Endothelial cell of umbilical vein (primary cell): ENCODE measurements around the gene SIAH1. TPM values are rescaled to one million over a fixed set of nuclear protein-coding genes. Genes with fewer than 3 reads are reported as not detected.

ENCODE experiments used
- BruUV-seq: library from RNA; stranded (reverse); fragments of 400-500 nt; replicated peaks from 2 replicates; lab custom pipeline; 2021; lab: Mats Ljungman, UMichigan
- CTCF ChIA-PET: fragments of 300-600, 350-600 bp; sonication (Branson Sonifier 250); formaldehyde crosslinking; loops from one replicate; lab custom pipeline; 2021; ENCODE audit warnings: antibody characterized with exemption, inconsistent platforms; lab: Charles Lee
- POLR2A ChIA-PET: fragments of 300-600, 350-600 bp; sonication (Branson Sonifier 250); formaldehyde crosslinking; loops from one replicate; lab custom pipeline; 2021; ENCODE audit warnings: antibody characterized with exemption, inconsistent platforms; lab: Charles Lee
- DNase-seq: peaks from one replicate; pipeline ENCODE4 v3.0.0-alpha.2; 2011; ENCODE audit warnings: low read depth, low spot score
- FAIRE-seq: peaks from 2 replicates; lab custom pipeline; 2011; peaks lifted over from hg19 to GRCh38; lab: Jason Lieb, UNC
- H2AFZ ChIP-seq: 2 replicates; pipeline ENCODE4 v1.6.0; 2012; ENCODE audit warnings: low read depth, low read length, control low read depth, inconsistent platforms
- H3K27ac ChIP-seq: 2 replicates; pipeline ENCODE4 v1.5.1; 2011; ENCODE audit warnings: low read depth, mild to moderate bottlenecking, control low read depth, low read length, moderate library complexity; ENCODE audit not compliant: insufficient read depth
- H3K27me3 ChIP-seq, 2 experiments: 2 replicates each; pipeline versions ENCODE4 v1.6.0 to v1.6.1; 2011; ENCODE audit warnings: low read length in 2 of 2, mixed read lengths in 1 of 2; ENCODE audit not compliant: control insufficient read depth in 2 of 2, insufficient read depth in 2 of 2
- H3K36me3 ChIP-seq, 2 experiments: 2 replicates in 1 of 2; 3 replicates in 1 of 2; pipeline ENCODE4 v1.5.1; 2011; ENCODE audit warnings: low read length in 2 of 2, mild to moderate bottlenecking in 1 of 2, moderate library complexity in 1 of 2; ENCODE audit not compliant: control insufficient read depth in 2 of 2, insufficient read depth in 2 of 2; ENCODE audit errors: extremely low read depth in 1 of 2
- H3K4me1 ChIP-seq: 3 replicates; pipeline ENCODE4 v1.5.1; 2011; ENCODE audit warnings: mild to moderate bottlenecking, low read length; ENCODE audit not compliant: control insufficient read depth, insufficient read depth; ENCODE audit errors: extremely low read depth
- H3K4me2 ChIP-seq: 2 replicates; pipeline ENCODE4 v1.6.1; 2011; ENCODE audit warnings: low read length, control low read depth, mixed read lengths; ENCODE audit not compliant: insufficient read depth
- H3K4me3 ChIP-seq, 3 experiments: fragments of 200-600 bp in 1 of 3; sonication (generic), shearing (Covaris generic) in 1 of 3; replicated peaks in 1 of 3; 2 replicates each; pipeline ENCODE4 v1.5.1; 2011 to 2016; ENCODE audit warnings: control low read depth in 3 of 3, low read length in 3 of 3, mild to moderate bottlenecking in 2 of 3, inconsistent platforms in 1 of 3, low read depth in 1 of 3, moderate library complexity in 1 of 3; ENCODE audit not compliant: insufficient read depth in 1 of 3
- H3K79me2 ChIP-seq: 2 replicates; pipeline ENCODE4 v1.6.0; 2012; ENCODE audit warnings: low read length, inconsistent platforms; ENCODE audit not compliant: control insufficient read depth, insufficient read depth
- H3K9ac ChIP-seq: replicated peaks from 2 replicates; pipeline ENCODE3; 2011; ENCODE audit warnings: low read length, control low read depth; ENCODE audit not compliant: insufficient read depth; ENCODE audit errors: extremely low read depth
- H3K9me1 ChIP-seq: replicated peaks from 3 replicates; pipeline ENCODE4 v1.6.0; 2011; ENCODE audit warnings: mild to moderate bottlenecking, low read length; ENCODE audit not compliant: control insufficient read depth, insufficient read depth; ENCODE audit errors: extremely low read depth
- H3K9me3 ChIP-seq: replicated peaks from 2 replicates; pipeline ENCODE4 v1.5.1; 2012; ENCODE audit warnings: low read length, inconsistent platforms; ENCODE audit not compliant: control insufficient read depth, insufficient read depth
- H4K20me1 ChIP-seq: replicated peaks from 2 replicates; pipeline ENCODE3; 2011; ENCODE audit warnings: mild to moderate bottlenecking, low read length; ENCODE audit not compliant: control insufficient read depth, insufficient read depth; ENCODE audit errors: extremely low read depth
- EZH2 ChIP-seq: IDR thresholded peaks from 2 replicates; pipeline ENCODE4 v1.6.1; 2012; ENCODE audit warnings: borderline replicate concordance, low read depth, mild to moderate bottlenecking, moderate library complexity, low read length, inconsistent platforms; ENCODE audit not compliant: severe bottlenecking
- FOS ChIP-seq: IDR thresholded peaks from 2 replicates; pipeline ENCODE4 v1.6.1; 2011; ENCODE audit warnings: mild to moderate bottlenecking, low read length, moderate library complexity, borderline replicate concordance; ENCODE audit not compliant: insufficient read depth
- GATA2 ChIP-seq: IDR thresholded peaks from 2 replicates; pipeline ENCODE4 v1.7.0; 2011; ENCODE audit warnings: low read depth, mild to moderate bottlenecking, moderate library complexity, mixed read lengths, low read length; ENCODE audit not compliant: insufficient read length, insufficient read depth
- JUN ChIP-seq: IDR thresholded peaks from 2 replicates; pipeline ENCODE4 v1.6.1; 2011; ENCODE audit warnings: borderline replicate concordance, low read depth; ENCODE audit not compliant: insufficient read length, insufficient read depth
- MYC ChIP-seq: IDR thresholded peaks from one replicate; pipeline ENCODE4 v1.6.1; 2011; ENCODE audit warnings: mild to moderate bottlenecking, low read depth, low read length
- POLR2A ChIP-seq: IDR thresholded peaks from 2 replicates; pipeline ENCODE4 v1.6.1; 2012; ENCODE audit warnings: low read depth, mild to moderate bottlenecking, control low read depth, low read length
- POLR2AphosphoS5 ChIP-seq: IDR thresholded peaks from 2 replicates; pipeline ENCODE4 v1.6.1; 2012; ENCODE audit warnings: low read depth, mild to moderate bottlenecking, control low read depth, low read length, moderate library complexity; ENCODE audit not compliant: insufficient read depth
- dilution Hi-C: fragments of 300-500 bp; cut with MboI; formaldehyde crosslinking; loops from one replicate; pipeline ENCODE4 v1.15.0; 2019; ENCODE audit warnings: low sequenced_read_pairs; ENCODE audit not compliant: extremely low pct_ligation_motif_present
- intact Hi-C: fragments of 100-400 bp; cut with micrococcal nuclease; formaldehyde crosslinking; loops from one replicate; pipeline ENCODE4 v1.10.0; 2022
- polyA plus RNA-seq, 4 experiments: library from polyadenylated mRNA; depleted of rRNA in 3 of 4; stranded (reverse) in 3 of 4; unstranded in 1 of 4; fragments of >200 nt; gene quantifications; 2 replicates each; pipeline versions ENCODE4 v1.2.1 to v1.2.3, GENCODE V29; 2011 to 2012; ENCODE audit warnings: missing spikeins in 1 of 4
- total RNA-seq: library from RNA; stranded (reverse); gene quantifications from 2 replicates; pipeline ENCODE4 v1.2.3, GENCODE V29; 2021
- TF ChIP-seq, protein P1 (sequence below): IDR thresholded peaks from 2 replicates; pipeline ENCODE4 v1.6.1; 2011; ENCODE audit not compliant: insufficient read depth, insufficient read length
- TF ChIP-seq, protein P2 (sequence below), 2 donors: IDR thresholded peaks; 1 replicate in 1 of 2; 2 replicates in 1 of 2; pipeline ENCODE4 v1.5.1; 2011; ENCODE audit warnings: low read length in 2 of 2, mild to moderate bottlenecking in 2 of 2, moderate library complexity in 2 of 2, control low read depth in 1 of 2, inconsistent platforms in 1 of 2, low read depth in 1 of 2; ENCODE audit not compliant: insufficient read depth in 1 of 2; ENCODE audit errors: extremely low read depth in 1 of 2

The SIAH1 gene
- total and polyA plus RNA-seq, 2 donors (not counting 3 experiments of a cell fraction or from before 2014, with no cell fraction given): 14.4 to 19.9 TPM

DNA sequence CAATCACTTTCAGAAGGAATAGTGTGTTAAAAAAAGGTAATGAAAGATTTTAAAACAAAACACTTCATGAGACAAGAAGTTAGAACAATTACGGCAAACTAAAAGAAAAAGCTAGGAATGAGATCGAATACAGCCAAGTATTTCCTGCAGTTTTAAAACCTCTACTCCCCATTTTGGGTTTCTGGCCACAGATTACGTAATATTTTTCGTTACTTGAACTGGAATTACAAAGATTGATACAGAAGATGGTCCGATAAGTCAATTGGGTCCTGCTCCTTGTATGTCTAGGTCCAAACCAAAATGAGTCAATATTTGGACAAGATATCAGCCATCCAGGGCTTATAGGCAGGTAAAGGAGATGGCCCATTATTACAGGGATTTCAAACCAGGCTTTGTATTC, 52.2 kb downstream of the SIAH1 start:
- Histone ChIP-seq H3K36me3 (peaks cover 0 to 5% of the 10 kb centered on the region in 2 experiments), H3K4me2 (no peak overlapping the region), H3K9me1 (no peaks in the 10 kb centered on the region), H3K9ac (no peak overlapping the region), H3K9me3 (no peaks in the 10 kb centered on the region), H3K79me2 (no peaks in the 10 kb centered on the region), H4K20me1 (no peaks in the 10 kb centered on the region), H3K27ac (no peak overlapping the region), H3K4me1 (peaks cover 2% of the 10 kb centered on the region), H2AFZ (no peak overlapping the region), H3K27me3 (no peaks in the 10 kb centered on the region), H3K4me3 (no peak overlapping the region)
- DNase-seq: no peak
- BruUV-seq: no TSS peak
- dilution Hi-C loops: no loop called here
- intact Hi-C loops: no loop called here
- CTCF ChIA-PET: interaction anchor here (0.6 to 0.8 kb wide), 2 partner anchors 15 to 1424 kb away, joined by 3 to 4 read pairs; no protein-coding TSS in a partner anchor
- POLR2A ChIA-PET: no interaction called here
- TF ChIP-seq POLR2A (no peak), EZH2 (no peak)
- TF ChIP-seq, protein P1, sequence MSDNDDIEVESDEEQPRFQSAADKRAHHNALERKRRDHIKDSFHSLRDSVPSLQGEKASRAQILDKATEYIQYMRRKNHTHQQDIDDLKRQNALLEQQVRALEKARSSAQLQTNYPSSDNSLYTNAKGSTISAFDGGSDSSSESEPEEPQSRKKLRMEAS: no peak
- no peak for FAIRE-seq

DNA sequence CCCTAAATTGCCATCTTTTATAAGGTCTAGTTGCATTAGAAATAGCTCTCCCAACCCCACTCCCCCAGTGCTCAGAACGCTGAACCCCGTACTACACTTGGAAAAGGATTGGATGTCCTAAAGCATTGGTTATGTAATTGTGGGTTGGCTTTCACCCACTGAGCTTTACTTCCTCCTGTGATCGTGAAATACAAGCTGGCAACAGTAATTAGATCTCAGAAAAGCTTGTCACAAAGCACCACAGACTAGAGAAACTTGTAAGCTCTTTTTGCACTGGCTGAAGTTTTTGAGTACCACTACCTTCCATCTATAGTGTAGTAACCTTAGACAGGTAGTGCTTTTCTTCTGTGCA, 54.4 kb downstream of the SIAH1 start:
- dilution Hi-C loops (no loop called here), intact Hi-C loops (no loop called here)
- no TSS peak for BruUV-seq
- no peaks in the 10 kb centered on the region for H3K79me2 ChIP-seq
- peaks cover 2% of the 10 kb centered on the region for H3K4me1 ChIP-seq
- no peak overlapping the region for H3K27ac ChIP-seq
- ChIA-PET POLR2A (interaction anchor here (0.6 kb wide), 1 partner anchor 18 kb away, joined by 8 read pairs; no protein-coding TSS in a partner anchor), CTCF (interaction anchor here (0.8 to 1.5 kb wide), 6 partner anchors 11 to 299 kb away, joined by 3 to 5 read pairs (median 4); no protein-coding TSS in a partner anchor)
- H3K4me3 ChIP-seq: no peak overlapping the region
- TF ChIP-seq JUN (no peak), POLR2AphosphoS5 (no peak), FOS (no peak), POLR2A (no peak), GATA2 (no peak), MYC (no peak), EZH2 (no peak)
- TF ChIP-seq, protein P1: no peak
- TF ChIP-seq, protein P2, sequence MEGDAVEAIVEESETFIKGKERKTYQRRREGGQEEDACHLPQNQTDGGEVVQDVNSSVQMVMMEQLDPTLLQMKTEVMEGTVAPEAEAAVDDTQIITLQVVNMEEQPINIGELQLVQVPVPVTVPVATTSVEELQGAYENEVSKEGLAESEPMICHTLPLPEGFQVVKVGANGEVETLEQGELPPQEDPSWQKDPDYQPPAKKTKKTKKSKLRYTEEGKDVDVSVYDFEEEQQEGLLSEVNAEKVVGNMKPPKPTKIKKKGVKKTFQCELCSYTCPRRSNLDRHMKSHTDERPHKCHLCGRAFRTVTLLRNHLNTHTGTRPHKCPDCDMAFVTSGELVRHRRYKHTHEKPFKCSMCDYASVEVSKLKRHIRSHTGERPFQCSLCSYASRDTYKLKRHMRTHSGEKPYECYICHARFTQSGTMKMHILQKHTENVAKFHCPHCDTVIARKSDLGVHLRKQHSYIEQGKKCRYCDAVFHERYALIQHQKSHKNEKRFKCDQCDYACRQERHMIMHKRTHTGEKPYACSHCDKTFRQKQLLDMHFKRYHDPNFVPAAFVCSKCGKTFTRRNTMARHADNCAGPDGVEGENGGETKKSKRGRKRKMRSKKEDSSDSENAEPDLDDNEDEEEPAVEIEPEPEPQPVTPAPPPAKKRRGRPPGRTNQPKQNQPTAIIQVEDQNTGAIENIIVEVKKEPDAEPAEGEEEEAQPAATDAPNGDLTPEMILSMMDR (IDR thresholded peaks at IDR 0.05; ENCODE audit: extremely low read depth in 1 of 2, insufficient read depth in 1 of 2, low read depth in 1 of 2, low read length in 2 of 2): no peak
- H2AFZ ChIP-seq: no peak overlapping the region
- FAIRE-seq (no peak), DNase-seq (no peak)
- H3K9me1 ChIP-seq: no peaks in the 10 kb centered on the region
- H3K9ac ChIP-seq: no peak overlapping the region
- peaks cover 0 to 5% of the 10 kb centered on the region in 2 experiments for H3K36me3 ChIP-seq
- H3K4me2 ChIP-seq: no peak overlapping the region
- H3K27me3 ChIP-seq: no peaks in the 10 kb centered on the region
- no peaks in the 10 kb centered on the region for H3K9me3 ChIP-seq
- no peaks in the 10 kb centered on the region for H4K20me1 ChIP-seq
